ENCODE measurements around the gene CHPT1. TPM values are rescaled to one million over a fixed set of nuclear protein-coding genes. Genes with fewer than 3 reads are reported as not detected.

Gene CHPT1
- 45.7 to 67.1 TPM (median 62.4 TPM) in 5 replicates for total RNA-seq (2022; extraction: Qiagen RNA extraction; ENCODE audit: low read depth)

DNA sequence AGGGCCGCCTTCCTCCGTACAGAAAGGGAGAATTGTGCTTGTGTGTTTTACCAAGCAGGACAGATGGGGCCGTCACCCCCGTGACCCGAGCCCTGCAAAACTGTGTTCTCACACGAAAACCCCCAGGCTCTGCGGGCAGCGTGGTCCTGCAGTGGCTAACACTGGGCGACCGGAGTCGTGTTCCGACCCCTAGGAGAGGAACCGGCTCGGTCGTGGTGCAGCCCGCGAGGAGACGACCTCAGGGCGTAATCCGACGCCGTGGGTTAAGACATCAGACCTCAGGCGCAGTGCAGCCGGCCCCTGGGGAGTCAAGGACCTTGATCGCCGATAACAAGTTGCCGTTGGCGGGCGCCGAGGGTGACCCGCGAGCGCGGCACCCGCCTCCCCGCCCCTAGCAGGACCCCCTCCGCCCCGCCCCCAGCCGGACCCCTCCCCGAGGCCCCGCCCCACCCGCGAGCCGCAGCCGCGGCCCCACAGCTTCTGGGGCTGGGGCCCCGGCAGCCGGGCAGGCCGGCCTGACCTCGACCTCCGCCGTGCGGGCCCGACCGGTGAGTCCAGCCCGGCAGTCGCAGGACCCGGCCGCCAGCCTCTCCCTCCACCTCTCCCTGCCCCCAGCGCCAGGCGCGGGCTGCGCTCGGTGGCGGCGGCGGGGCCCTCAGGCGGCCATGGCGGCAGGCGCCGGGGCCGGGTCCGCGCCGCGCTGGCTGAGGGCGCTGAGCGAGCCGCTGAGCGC, at the start of gene CHPT1:
CHPT1 (plus strand) TSS at position 444 of the 733 bp plus-strand sequence; CDS start at position 666, 222 bp downstream.

GRCh38 chr12:101738920-101739665, 41.7 kb downstream of the CHPT1 start, which contains the start of gene SYCP3:
Gene SYCP3, minus strand, starts transcription at chr12:101739462. Its CDS starts 1,527 bp downstream, at chr12:101737935.

Other genes with a start within 250 kb of the CHPT1 start
- not detected in 5 replicates for gene SPIC, start 222.3 kb upstream of the CHPT1 start, total RNA-seq (2022; extraction: Qiagen RNA extraction; ENCODE audit: low read depth)
- not detected in 5 replicates for gene MYBPC1, start 102.7 kb upstream of the CHPT1 start, total RNA-seq (2022; extraction: Qiagen RNA extraction; ENCODE audit: low read depth)
- gene SYCP3, start 41.8 kb downstream of the CHPT1 start, total RNA-seq (2022; extraction: Qiagen RNA extraction; ENCODE audit: low read depth) = 0.10 to 0.35 TPM (median 0.18 TPM) in 3 of 5 replicates, not detected in the others
- 11.3 to 16.2 TPM (median 14.7 TPM) in 5 replicates for gene GNPTAB, start 133.3 kb downstream of the CHPT1 start, total RNA-seq (2022; extraction: Qiagen RNA extraction; ENCODE audit: low read depth)
- gene DRAM1, start 179.9 kb downstream of the CHPT1 start, total RNA-seq (2022; extraction: Qiagen RNA extraction; ENCODE audit: low read depth) = 23.8 to 29.4 TPM (median 28.9 TPM) in 5 replicates

Data from A549 treated with CpdA at 1 μM for 4 hours (cell line).